Measurements from ENCODE around the gene GALNT9. TPM values are rescaled to one million over a fixed set of nuclear protein-coding genes. Genes with fewer than 3 reads are reported as not detected.
A peak's percentile ranks its signal among the peaks of the same experiment; 100 is the strongest.

The GALNT9 gene
- polyA plus RNA-seq, 3 donors = not detected

DNA sequence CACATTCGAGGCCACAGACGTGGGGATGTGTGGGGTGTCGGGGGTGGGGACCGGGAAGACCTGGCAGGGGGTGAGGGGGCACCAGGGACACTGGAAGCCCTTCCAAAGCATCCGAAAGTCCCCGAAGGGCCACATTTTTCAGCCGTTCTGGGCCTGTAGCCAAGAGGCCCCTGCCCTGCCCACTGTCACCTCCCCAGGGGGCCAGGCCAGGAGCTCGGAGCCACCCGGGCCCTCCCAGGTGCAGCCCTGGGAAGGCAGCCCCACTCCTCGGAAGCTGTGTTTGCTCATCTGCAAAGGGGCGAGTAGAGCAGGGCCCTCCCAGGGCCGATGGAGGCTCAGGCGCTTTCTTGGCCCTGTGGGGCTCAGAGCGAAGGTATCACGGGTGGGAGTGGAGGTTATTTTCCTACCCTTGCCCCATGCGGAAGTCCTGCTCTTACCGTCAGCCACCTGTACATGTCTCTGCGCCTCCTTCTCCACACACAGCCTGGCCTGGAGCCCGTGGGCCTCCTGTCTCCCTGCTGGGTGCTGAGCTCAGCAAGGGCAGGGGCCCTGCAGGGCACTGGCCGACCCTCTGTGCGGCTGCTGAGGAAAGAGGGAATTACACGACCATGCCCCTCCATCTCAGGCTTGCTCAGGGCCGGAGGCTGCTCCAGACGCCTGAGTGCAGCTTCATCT is 158.0 kb downstream of the GALNT9 start:
- intact Hi-C loops (cut with micrococcal nuclease) = no loop called here
- Histone ChIP-seq H3K36me3 (replicated peaks in 1 of 2; ENCODE audit: control insufficient read depth in 1 of 2, insufficient read depth in 2 of 2, low read length in 2 of 2) (no peaks in the 10 kb centered on the region), H3K4me2 (replicated peaks; ENCODE audit: extremely low read depth, low read length, poor library complexity, severe bottlenecking) (no peak overlapping the region), H3K9ac (ENCODE audit: insufficient read depth, low read length, poor library complexity, severe bottlenecking) (no peak overlapping the region), H2AFZ (ENCODE audit: insufficient read depth, low read depth, low read length, poor library complexity, severe bottlenecking) (no peak overlapping the region), H4K20me1 (ENCODE audit: insufficient read depth, low read length) (no peaks in the 10 kb centered on the region), H3K79me2 (ENCODE audit: insufficient read depth, low read length) (no peaks in the 10 kb centered on the region), H3K4me3 (replicated peaks in 1 of 3; ENCODE audit: low read depth in 2 of 3, low read length in 3 of 3) (no peak overlapping the region), H3K9me3 (replicated peaks in 1 of 2; ENCODE audit: control insufficient read depth in 1 of 2, insufficient read depth in 1 of 2, low read length in 2 of 2) (no peaks in the 10 kb centered on the region), H3K27ac (ENCODE audit: low read depth in 1 of 2, low read length in 2 of 2) (no peak overlapping the region), H3K27me3 (ENCODE audit: control insufficient read depth in 2 of 2, insufficient read depth in 2 of 2, low read length in 2 of 2) (peaks cover 0 to 9% of the 10 kb centered on the region in 2 donors), H3K4me1 (ENCODE audit: control insufficient read depth in 1 of 2, insufficient read depth in 2 of 2, low read length in 2 of 2) (no peaks in the 10 kb centered on the region)
- WGBS (ENCODE audit: insufficient coverage) = 83% methylated on average over 17 of the region's 24 CpGs
- Mint-ChIP-seq H3K9me3 (peaks cover 0 to 7% (median 2%) of the 10 kb centered on the region in 7 donors), H3K36me3 (no peaks in the 10 kb centered on the region), H3K4me1 (peaks cover 2% of the 10 kb centered on the region), H3K4me3 (no peak overlapping the region), H3K27ac (no peak overlapping the region), H3K27me3 (ENCODE audit: low read depth in 3 of 3) (peaks cover 14 to 44% (median 18%) of the 10 kb centered on the region in 3 donors)
- no peak for DNase-seq
- TF ChIP-seq, protein P1, sequence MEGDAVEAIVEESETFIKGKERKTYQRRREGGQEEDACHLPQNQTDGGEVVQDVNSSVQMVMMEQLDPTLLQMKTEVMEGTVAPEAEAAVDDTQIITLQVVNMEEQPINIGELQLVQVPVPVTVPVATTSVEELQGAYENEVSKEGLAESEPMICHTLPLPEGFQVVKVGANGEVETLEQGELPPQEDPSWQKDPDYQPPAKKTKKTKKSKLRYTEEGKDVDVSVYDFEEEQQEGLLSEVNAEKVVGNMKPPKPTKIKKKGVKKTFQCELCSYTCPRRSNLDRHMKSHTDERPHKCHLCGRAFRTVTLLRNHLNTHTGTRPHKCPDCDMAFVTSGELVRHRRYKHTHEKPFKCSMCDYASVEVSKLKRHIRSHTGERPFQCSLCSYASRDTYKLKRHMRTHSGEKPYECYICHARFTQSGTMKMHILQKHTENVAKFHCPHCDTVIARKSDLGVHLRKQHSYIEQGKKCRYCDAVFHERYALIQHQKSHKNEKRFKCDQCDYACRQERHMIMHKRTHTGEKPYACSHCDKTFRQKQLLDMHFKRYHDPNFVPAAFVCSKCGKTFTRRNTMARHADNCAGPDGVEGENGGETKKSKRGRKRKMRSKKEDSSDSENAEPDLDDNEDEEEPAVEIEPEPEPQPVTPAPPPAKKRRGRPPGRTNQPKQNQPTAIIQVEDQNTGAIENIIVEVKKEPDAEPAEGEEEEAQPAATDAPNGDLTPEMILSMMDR (IDR thresholded peaks at IDR 0.05) = no peak

DNA sequence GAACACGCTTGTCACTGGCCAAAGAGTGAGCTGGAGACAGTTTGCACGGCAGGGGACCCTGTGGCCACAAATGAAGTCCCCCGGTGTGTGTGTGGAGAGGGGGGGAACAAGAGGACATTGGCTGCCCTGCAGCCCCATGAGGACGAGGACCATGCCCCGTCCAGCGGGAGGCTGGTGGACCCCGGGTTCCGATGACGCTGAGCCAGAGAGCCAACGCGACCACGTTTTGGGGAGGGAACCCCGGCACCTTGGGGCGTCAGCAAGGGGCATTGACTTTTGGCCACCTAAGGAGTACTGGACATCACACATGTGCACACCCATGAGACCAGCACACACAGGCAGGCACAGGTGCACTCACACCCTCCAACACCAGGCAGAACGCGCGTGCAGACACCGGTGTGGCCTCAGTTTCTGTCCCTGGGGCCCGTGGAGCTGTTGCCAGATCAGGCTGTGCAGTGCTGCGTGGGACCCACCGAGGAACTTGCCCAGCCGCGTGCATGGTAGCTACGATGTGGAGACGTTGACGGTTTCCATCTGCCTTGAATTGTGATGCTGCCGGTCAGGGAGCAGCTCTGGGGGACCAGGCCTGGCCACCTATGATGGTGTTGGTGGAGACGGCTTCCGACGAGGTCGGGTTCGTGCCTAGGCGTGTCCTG is 158.6 kb downstream of the GALNT9 start:
- intact Hi-C loops (cut with micrococcal nuclease) = no loop called here
- no peak overlapping the region for H3K9ac ChIP-seq (ENCODE audit: insufficient read depth, low read length, poor library complexity, severe bottlenecking)
- Mint-ChIP-seq H3K36me3 (no peaks in the 10 kb centered on the region), H3K27me3 (ENCODE audit: low read depth in 3 of 3) (peaks cover 14 to 44% (median 20%) of the 10 kb centered on the region in 3 donors), H3K4me3 (peak overlapping the region in 1 of 2 donors; percentile 11), H3K27ac (no peak overlapping the region), H3K9me3 (peaks cover 0 to 12% (median 2%) of the 10 kb centered on the region in 7 donors), H3K4me1 (peaks cover 2% of the 10 kb centered on the region)
- no peaks in the 10 kb centered on the region for H3K9me3 ChIP-seq (replicated peaks in 1 of 2; ENCODE audit: control insufficient read depth in 1 of 2, insufficient read depth in 1 of 2, low read length in 2 of 2)
- no peak overlapping the region for H3K4me2 ChIP-seq (replicated peaks; ENCODE audit: extremely low read depth, low read length, poor library complexity, severe bottlenecking)
- TF ChIP-seq, protein P1 (IDR thresholded peaks at IDR 0.05) = no peak
- no peaks in the 10 kb centered on the region for H3K36me3 ChIP-seq (replicated peaks in 1 of 2; ENCODE audit: control insufficient read depth in 1 of 2, insufficient read depth in 2 of 2, low read length in 2 of 2)
- no peak for DNase-seq
- H3K4me3 ChIP-seq (replicated peaks in 1 of 3; ENCODE audit: low read depth in 2 of 3, low read length in 3 of 3) = no peak overlapping the region
- H4K20me1 ChIP-seq (ENCODE audit: insufficient read depth, low read length) = no peaks in the 10 kb centered on the region
- no peak overlapping the region for H3K27ac ChIP-seq (ENCODE audit: low read depth in 1 of 2, low read length in 2 of 2)
- H2AFZ ChIP-seq (ENCODE audit: insufficient read depth, low read depth, low read length, poor library complexity, severe bottlenecking) = no peak overlapping the region
- peaks cover 0 to 9% of the 10 kb centered on the region in 2 donors for H3K27me3 ChIP-seq (ENCODE audit: control insufficient read depth in 2 of 2, insufficient read depth in 2 of 2, low read length in 2 of 2)
- WGBS (ENCODE audit: insufficient coverage) = 92% methylated on average over 28 of the region's 33 CpGs
- H3K79me2 ChIP-seq (ENCODE audit: insufficient read depth, low read length) = no peaks in the 10 kb centered on the region
- H3K4me1 ChIP-seq (ENCODE audit: control insufficient read depth in 1 of 2, insufficient read depth in 2 of 2, low read length in 2 of 2) = no peaks in the 10 kb centered on the region
